Hepatocyte (in vitro differentiated cells): ENCODE measurements around the gene LRMDA. TPM values are rescaled to one million over a fixed set of nuclear protein-coding genes. Genes with fewer than 3 reads are reported as not detected.
A peak's percentile ranks its signal among the peaks of the same experiment; 100 is the strongest.

Experiments used
- DNase-seq: peaks from one replicate; pipeline ENCODE4 v3.0.0-alpha.2; 2016; ENCODE audit warnings: low spot score
- H2AFZ ChIP-seq: fragments of 200-600 bp; sonication (generic); 2 replicates; pipeline ENCODE4 v1.6.0; 2016; ENCODE audit warnings: antibody characterized with exemption, mild to moderate bottlenecking
- H3K27ac ChIP-seq: fragments of 200-600 bp; sonication (generic); 2 replicates; pipeline ENCODE4 v1.5.1; 2016; ENCODE audit warnings: mild to moderate bottlenecking
- H3K27me3 ChIP-seq: fragments of 200-600 bp; sonication (generic); 2 replicates; pipeline ENCODE4 v1.6.1; 2016
- H3K36me3 ChIP-seq: fragments of 200-600 bp; sonication (generic); replicated peaks from 2 replicates; pipeline ENCODE4 v1.5.1; 2016; ENCODE audit warnings: low read depth; ENCODE audit not compliant: insufficient read depth
- H3K4me1 ChIP-seq: fragments of 200-600 bp; sonication (generic); 2 replicates; pipeline ENCODE4 v1.5.1; 2016; ENCODE audit warnings: mild to moderate bottlenecking, moderate library complexity; ENCODE audit not compliant: insufficient read depth
- H3K4me2 ChIP-seq: fragments of 200-600 bp; sonication (generic); 2 replicates; pipeline ENCODE4 v1.6.0; 2016
- H3K4me3 ChIP-seq: fragments of 200-600 bp; sonication (generic); 2 replicates; pipeline ENCODE4 v1.5.1; 2016; ENCODE audit warnings: mild to moderate bottlenecking
- H3K79me2 ChIP-seq: fragments of 200-600 bp; sonication (generic); 2 replicates; pipeline ENCODE4 v1.6.0; 2017; ENCODE audit warnings: mild to moderate bottlenecking
- H3K9me2 ChIP-seq: fragments of 200-600 bp; sonication (generic); replicated peaks from 2 replicates; pipeline ENCODE4 v1.6.0; 2017; ENCODE audit warnings: mild to moderate bottlenecking; ENCODE audit not compliant: insufficient read depth
- H3K9me3 ChIP-seq: fragments of 200-600 bp; sonication (generic); 2 replicates; pipeline ENCODE4 v1.5.1; 2016; ENCODE audit warnings: low read depth, mild to moderate bottlenecking
- H4K20me1 ChIP-seq: fragments of 200-600 bp; sonication (generic); 2 replicates; pipeline ENCODE4 v1.6.0; 2016; ENCODE audit warnings: mild to moderate bottlenecking; ENCODE audit not compliant: insufficient read depth, poor library complexity, severe bottlenecking
- CTCF ChIP-seq: fragments of 200-600 bp; sonication (generic); IDR thresholded peaks from 2 replicates; pipeline ENCODE4 v1.5.1; 2016; ENCODE audit warnings: antibody characterized with exemption, mild to moderate bottlenecking; ENCODE audit not compliant: poor library complexity
- EZH2 ChIP-seq: fragments of 200-600 bp; sonication (generic); IDR thresholded peaks from 2 replicates; pipeline ENCODE4 v1.6.1; 2016; ENCODE audit warnings: antibody characterized with exemption, mild to moderate bottlenecking, borderline replicate concordance
- EZH2phosphoT487 ChIP-seq: fragments of 200-600 bp; sonication (generic); IDR thresholded peaks from one replicate; pipeline ENCODE4 v1.6.1; 2018; ENCODE audit warnings: antibody characterized with exemption, mild to moderate bottlenecking, low read depth, moderate library complexity; ENCODE audit not compliant: unreplicated experiment, severe bottlenecking
- WGBS: methylation state at CpG from one replicate; pipeline ENCODE4 v1.1.6; 2016; ENCODE audit warnings: low lambda C conversion rate; ENCODE audit errors: missing lambda C conversion rate; 5-methylcytosine and 5-hydroxymethylcytosine counted together
- polyA plus RNA-seq: library from polyadenylated mRNA; unstranded; fragments of >200 nt; fragmentation: Nextera tagmentation; extraction: Ambion mirVana; gene quantifications from 2 replicates; pipeline ENCODE4 v1.2.1, GENCODE V29; 2016
- total RNA-seq: library from RNA; depleted of rRNA; stranded (reverse); fragments of >200 nt; gene quantifications from 2 replicates; pipeline ENCODE4 v1.2.3, GENCODE V29; 2014

Gene LRMDA
- total and polyA plus RNA-seq, 2 experiments from 2014 or later, result 5.6 to 15.7 TPM

DNA sequence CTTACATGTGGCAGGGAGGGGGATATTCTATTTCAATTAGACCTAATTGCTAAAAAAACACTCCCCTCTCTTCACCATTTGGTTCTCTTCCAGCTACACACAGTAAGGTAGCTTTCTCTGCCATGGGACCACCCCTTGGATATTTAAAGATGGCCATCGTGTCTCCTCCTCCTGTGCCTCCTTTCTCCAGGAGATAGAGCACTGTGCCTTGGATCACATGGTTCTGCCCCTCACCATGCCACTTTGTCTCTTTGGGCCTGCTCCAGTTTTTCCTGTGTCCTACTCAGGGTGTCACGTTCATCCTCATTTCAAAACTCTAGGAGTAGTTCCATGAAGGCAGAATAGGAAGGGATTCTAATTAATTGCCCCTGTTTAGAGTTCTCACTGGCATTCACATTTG is 1146.0 kb downstream of the LRMDA start:
- no peak overlapping the region for H2AFZ ChIP-seq
- H3K9me2 ChIP-seq, result no peaks in the 10 kb centered on the region
- no peak overlapping the region for H3K4me2 ChIP-seq
- H3K4me1 ChIP-seq, result no peaks in the 10 kb centered on the region
- H3K79me2 ChIP-seq, result no peaks in the 10 kb centered on the region
- H3K27ac ChIP-seq, result no peak overlapping the region
- DNase-seq, result no peak
- H3K4me3 ChIP-seq, result no peak overlapping the region
- TF ChIP-seq EZH2, result no peak
- TF ChIP-seq EZH2phosphoT487, result no peak
- TF ChIP-seq CTCF, result no peak
- no peaks in the 10 kb centered on the region for H4K20me1 ChIP-seq
- H3K9me3 ChIP-seq, result no peaks in the 10 kb centered on the region
- no peaks in the 10 kb centered on the region for H3K27me3 ChIP-seq
- WGBS, result 95% methylated on average over 2 of the region's 2 CpGs
- H3K36me3 ChIP-seq, result no peaks in the 10 kb centered on the region

DNA sequence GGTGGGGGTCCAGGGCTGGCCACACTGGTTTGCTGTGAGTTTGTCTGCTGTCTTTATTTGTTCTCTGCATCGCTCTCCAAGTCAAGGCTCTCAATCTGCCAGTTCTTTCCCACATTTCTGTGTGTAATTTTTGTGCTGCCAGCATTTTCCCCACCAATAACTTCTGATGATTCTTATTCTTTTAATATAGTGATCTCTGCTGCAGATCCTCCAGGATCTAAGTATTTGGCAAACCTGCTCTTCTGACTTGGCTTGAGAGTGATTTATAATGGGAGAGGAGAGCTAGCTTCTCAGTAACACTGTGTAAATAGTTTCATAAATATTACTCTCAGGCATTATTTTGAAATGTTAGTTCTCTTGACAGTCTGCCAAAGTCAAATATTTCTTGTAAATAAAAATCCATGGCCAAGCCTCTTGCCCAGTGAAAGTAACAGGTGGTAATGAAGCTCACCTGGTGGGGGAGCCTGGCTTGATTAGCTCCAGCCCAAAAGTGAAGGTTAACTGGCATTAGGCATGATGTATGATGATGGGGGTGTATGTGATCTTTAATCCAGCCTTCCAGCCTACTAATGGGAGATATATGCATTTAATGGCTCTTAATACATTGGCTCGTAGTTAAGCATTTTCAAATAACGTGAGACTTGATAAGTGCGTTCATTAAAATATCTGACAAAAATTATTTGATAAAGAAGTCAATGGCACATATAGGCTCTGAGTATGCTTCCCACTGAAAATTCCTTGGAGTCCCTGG is 1150.3 kb downstream of the LRMDA start:
- Histone ChIP-seq H3K27me3 (no peaks in the 10 kb centered on the region), H3K27ac (peak overlapping the region; percentile 8), H4K20me1 (no peaks in the 10 kb centered on the region), H3K4me2 (no peak overlapping the region), H3K4me3 (no peak overlapping the region), H3K4me1 (peaks cover 3% of the 10 kb centered on the region), H3K79me2 (no peaks in the 10 kb centered on the region), H3K9me3 (no peaks in the 10 kb centered on the region), H2AFZ (no peak overlapping the region), H3K9me2 (no peaks in the 10 kb centered on the region), H3K36me3 (no peaks in the 10 kb centered on the region)
- DNase-seq, result no peak
- no peak for TF ChIP-seq EZH2
- TF ChIP-seq EZH2phosphoT487, result no peak
- no peak for TF ChIP-seq CTCF
- 87% methylated on average over 4 of the region's 4 CpGs for WGBS

DNA sequence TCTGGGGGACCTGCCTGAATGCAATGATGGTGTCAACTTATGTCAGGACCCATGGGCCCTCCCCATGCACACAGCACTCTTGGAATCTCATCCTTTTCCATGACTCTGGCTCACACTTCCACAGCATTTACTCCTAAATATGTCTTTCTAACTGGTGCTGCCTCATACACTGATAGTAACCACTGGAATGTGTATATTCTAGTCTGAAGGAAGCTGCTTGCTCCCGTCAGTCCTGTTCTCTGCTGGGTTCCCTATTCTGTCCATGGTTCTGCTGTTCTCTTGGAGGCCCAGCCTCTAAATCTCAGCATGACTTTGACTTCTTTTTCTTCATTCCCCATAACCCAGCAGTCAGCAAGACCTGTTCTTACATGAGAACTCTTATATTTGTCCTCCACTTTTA is 1151.1 kb downstream of the LRMDA start:
- no peak for DNase-seq
- H3K4me3 ChIP-seq, result no peak overlapping the region
- no peaks in the 10 kb centered on the region for H3K27me3 ChIP-seq
- no peak overlapping the region for H3K27ac ChIP-seq
- H3K79me2 ChIP-seq, result no peaks in the 10 kb centered on the region
- no peak overlapping the region for H3K4me2 ChIP-seq
- WGBS, result 76% methylated on average over 1 of the region's 1 CpG
- H2AFZ ChIP-seq, result no peak overlapping the region
- H3K9me3 ChIP-seq, result no peaks in the 10 kb centered on the region
- no peaks in the 10 kb centered on the region for H3K9me2 ChIP-seq
- TF ChIP-seq EZH2phosphoT487 (no peak), EZH2 (no peak), CTCF (no peak)
- no peaks in the 10 kb centered on the region for H4K20me1 ChIP-seq
- H3K36me3 ChIP-seq, result no peaks in the 10 kb centered on the region
- peaks cover 3% of the 10 kb centered on the region for H3K4me1 ChIP-seq
